A549 treated with AZD2906 at 1 μM for 4 hours (cell line): ENCODE data around the gene PML. TPM values are rescaled to one million over a fixed set of nuclear protein-coding genes. Genes with fewer than 3 reads are reported as not detected.

ENCODE experiments used
- total RNA-seq: library from RNA; stranded (reverse); fragments of 200-300 nt; extraction: Qiagen RNA extraction; gene quantifications from 5 replicates; pipeline ENCODE4 v1.2.3, GENCODE V29; 2022

PML gene
- 11.9 to 16.9 TPM (median 15.7 TPM) in 5 replicates for total RNA-seq

GRCh38 chr15:73994413-73994883, at the start of gene PML:
TSS of gene PML (plus strand) at chr15:73994716. CDS start at chr15:73994813, 97 bp downstream.

GRCh38 chr15:73991726-73992593, 2.6 kb upstream of the PML start, which contains the start of gene STOML1:
TSS of gene STOML1 (minus strand) at chr15:73992295. CDS start at chr15:73992223, 72 bp downstream.

GRCh38 chr15:74082450-74082849, 87.9 kb downstream of the PML start, which contains the start of gene GOLGA6A:
TSS of gene GOLGA6A (minus strand) at chr15:74082550. CDS start at chr15:74082509, 41 bp downstream.

Other genes with a start within 250 kb of the PML start
- 1.9 to 3.2 TPM (median 2.4 TPM) in 5 replicates for gene INSYN1, start 241.4 kb upstream of the PML start, total RNA-seq
- not detected in 5 replicates for gene TBC1D21, start 121.2 kb upstream of the PML start, total RNA-seq
- gene LOXL1, start 68.3 kb upstream of the PML start, total RNA-seq = 0.52 to 1.0 TPM (median 0.70 TPM) in 5 replicates
- 10.2 to 14.1 TPM (median 11.9 TPM) in 5 replicates for gene STOML1, start 2.4 kb upstream of the PML start, total RNA-seq
- gene GOLGA6A, start 87.8 kb downstream of the PML start, total RNA-seq = 0.07 to 0.15 TPM (median 0.11 TPM) in 5 replicates
- 0.10 to 0.31 TPM (median 0.13 TPM) in 5 replicates for gene ISLR2, start 135.9 kb downstream of the PML start, total RNA-seq
- gene ISLR, start 179.0 kb downstream of the PML start, total RNA-seq = 0.21 to 0.39 TPM (median 0.29 TPM) in 5 replicates
- 50.4 to 82.4 TPM (median 71.8 TPM) in 5 replicates for gene STRA6, start 208.1 kb downstream of the PML start, total RNA-seq
- 6.3 to 7.5 TPM (median 7.4 TPM) in 5 replicates for gene CCDC33, start 241.6 kb downstream of the PML start, total RNA-seq